ENCODE data around the gene MPDU1.
"Not testable (repeated sequence)": the region's sequence is repeated elsewhere in the genome, so short reads cannot be mapped to it uniquely, and the experiment has no call there.

Gene MPDU1

GRCh38 chr17:7580604-7581575, 2.8 kb upstream of the MPDU1 start:
- DNase-seq (ENCODE audit: low read depth) = no peak

DNA sequence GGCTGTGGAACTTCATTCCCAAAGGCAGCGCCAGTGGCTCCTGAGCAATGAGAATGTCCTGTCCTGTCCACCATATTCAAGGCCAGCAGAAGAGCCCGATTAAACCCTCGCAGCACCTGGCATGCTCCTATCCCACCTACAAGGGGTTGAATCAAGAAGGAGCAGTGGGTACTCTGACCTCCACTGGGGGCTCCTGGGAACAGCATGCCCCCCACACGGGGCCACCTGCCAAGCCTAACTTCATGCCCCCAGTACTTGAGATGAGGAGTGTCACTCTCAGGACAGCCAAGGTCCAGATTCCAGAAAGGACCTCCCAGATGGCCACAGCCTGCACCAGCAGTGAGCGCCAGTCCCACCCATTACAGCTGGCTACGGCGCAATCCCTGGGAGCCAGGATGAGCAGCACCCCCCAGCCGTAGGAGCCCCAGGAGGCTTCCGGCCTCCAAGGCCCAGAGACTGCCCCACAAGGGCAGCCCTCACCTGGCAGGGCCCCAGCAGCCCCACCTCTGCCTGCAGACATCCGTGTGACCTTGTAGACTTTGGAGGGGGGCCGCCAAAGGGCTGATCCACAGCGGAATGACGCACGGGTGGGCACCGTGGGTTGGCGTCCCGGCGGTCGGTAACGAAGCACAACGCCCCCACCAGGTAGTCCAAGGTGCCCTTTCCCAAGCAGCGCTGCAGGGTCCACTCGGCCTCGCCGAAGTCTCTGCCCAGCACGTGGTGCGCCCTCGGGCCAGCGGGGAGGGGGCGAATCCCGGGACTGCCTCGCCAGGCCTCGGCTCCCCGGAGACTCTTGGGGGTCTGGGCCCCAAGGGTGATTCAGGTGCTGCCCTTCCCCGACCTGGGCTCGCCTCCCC, 1.0 kb upstream of the MPDU1 start:
- DNase-seq (ENCODE audit: low read depth) = no peak

DNA sequence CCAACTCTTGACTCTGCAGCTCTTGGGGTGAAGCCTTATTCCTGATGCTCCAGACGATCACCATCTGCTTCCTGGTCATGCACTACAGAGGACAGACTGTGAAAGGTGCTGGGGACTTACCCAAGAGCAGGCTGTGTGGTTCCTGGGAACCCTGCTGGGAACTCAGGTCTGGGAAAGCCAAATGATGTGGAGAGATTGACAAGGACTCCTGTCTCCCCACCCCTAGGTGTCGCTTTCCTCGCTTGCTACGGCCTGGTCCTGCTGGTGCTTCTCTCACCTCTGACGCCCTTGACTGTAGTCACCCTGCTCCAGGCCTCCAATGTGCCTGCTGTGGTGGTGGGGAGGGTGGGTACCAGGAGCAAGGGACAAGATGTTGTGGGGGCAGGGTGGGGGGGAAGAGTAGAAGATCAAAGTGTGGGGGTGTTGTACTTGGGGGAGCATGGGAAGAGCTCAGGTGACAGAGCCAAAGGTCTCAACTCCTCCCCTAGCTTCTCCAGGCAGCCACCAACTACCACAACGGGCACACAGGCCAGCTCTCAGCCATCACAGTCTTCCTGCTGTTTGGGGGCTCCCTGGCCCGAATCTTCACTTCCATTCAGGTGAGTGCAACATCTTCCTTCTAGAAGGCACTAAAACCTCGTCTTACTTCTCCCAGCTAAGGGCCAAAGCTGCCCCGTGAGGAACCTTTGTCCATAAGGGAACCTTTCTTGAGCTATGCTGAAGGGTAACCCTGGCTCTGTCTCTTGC, 3.2 kb downstream of the MPDU1 start:
- no peak for DNase-seq (ENCODE audit: low read depth)

- DNase-seq (ENCODE audit: low read depth) = peak; percentile 87
Measured at GRCh38 chr17:7587420-7588151, 3.9 kb downstream of the MPDU1 start.

- DNase-seq (ENCODE audit: low read depth) = no peak
Measured at GRCh38 chr17:7588553-7589203, 5.0 kb downstream of the MPDU1 start.

- peak; percentile 60 for DNase-seq (ENCODE audit: low read depth)
Measured at GRCh38 chr17:7589204-7589868, 5.7 kb downstream of the MPDU1 start.

DNA sequence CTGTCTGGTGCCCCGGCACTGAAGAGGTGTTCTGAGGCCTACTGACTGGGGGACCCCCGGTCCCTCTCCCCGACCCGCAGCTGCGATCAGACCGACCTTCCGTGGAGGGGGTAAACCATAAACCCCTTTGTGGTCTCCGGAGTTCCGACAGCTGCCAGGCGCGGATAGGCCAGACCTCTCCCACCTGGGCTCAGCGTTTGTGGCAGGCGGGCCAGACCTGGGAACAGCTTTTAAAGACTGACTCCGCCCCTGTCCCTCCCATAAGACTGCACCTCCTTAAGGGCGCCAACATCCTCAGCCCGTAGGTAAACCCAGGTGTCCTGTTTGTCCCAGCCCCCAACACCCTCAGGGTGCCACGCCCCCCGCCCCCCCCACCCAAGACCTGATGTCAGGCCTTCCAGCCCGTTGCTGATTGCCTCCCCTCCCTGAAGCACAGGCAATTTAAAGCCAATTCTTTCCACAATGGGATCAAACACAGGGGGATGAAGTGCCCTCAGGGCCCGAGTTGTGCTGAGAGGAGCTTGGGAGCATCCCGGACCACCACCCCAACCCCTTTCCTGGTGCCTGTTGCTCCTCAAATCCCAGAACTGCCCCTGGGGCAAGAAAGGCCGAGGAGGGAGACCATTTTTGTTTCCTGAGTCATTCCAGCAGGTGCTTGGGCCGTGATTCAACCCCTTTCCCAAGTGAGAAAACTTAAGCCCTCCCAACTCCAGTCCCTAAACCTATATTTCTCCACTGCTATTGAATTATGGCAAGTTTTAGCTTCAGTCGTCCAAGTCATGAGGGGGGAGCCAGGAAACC, 6.4 kb downstream of the MPDU1 start, which contains the start of gene SOX15:
Gene SOX15 (minus strand): TSS at position 204 of the 801 bp plus-strand sequence. CDS start 418 bp downstream, outside the sequence.
- DNase-seq (ENCODE audit: low read depth) = no peak

GRCh38 chr17:7590743-7591142, 7.1 kb downstream of the MPDU1 start:
- DNase-seq (ENCODE audit: low read depth) = no peak

GRCh38 chr17:7591596-7591995, 7.9 kb downstream of the MPDU1 start:
- no peak for DNase-seq (ENCODE audit: low read depth)

DNA sequence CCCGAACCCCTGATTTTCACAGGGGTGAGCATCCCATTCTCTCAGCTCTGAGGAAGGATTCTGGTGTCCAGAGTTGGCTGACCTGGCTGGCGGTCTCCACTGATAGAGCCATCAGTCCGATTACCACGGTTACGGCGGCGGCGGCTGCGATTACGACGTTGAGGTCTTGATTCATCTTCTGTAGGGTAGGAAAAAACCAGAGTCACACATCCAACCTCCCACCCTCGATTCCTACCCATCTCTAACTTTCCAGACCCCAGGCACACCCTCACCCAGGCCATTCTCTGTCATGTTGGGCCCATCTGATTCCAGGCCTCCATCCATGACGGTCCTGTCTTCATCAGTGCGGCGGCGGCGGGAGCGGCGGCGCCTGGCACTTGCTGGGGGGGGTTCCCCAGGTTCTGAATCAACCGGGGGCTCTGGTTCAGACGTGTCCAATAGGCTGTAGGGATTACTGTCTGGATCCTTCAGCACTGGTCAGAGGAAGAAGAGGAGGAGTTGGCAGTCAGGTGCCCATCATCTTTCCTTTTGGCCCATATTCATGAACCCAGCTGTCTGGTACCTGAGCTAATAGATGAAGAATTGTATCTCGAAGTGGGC, 8.9 kb downstream of the MPDU1 start:
- DNase-seq (ENCODE audit: low read depth) = no peak

GRCh38 chr17:7593296-7593695, 9.6 kb downstream of the MPDU1 start:
- no peak for DNase-seq (ENCODE audit: low read depth)

DNA sequence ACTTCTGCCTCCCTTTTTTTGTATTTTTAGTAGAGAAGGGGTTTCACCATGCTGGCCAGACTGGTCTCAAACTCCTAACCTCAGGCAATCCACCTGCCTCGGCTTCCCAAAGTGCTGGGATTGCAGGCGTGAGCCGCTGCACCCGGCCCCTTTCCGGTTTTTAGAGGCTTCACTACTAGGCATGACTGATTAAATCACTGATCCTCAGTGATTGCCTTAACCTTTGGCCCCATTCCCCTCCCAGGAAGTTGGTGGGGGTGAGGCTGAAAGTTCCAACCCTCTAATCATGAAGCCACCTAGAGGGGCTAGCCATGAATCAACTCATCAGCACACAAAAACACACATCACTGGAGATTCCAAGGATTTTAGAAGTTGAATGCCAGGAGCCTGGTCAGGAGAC, 13.9 kb downstream of the MPDU1 start:
- not testable (repeated sequence) for DNase-seq (ENCODE audit: low read depth)

GRCh38 chr17:7606280-7606679, 22.6 kb downstream of the MPDU1 start:
- DNase-seq (ENCODE audit: low read depth) = no peak

DNA sequence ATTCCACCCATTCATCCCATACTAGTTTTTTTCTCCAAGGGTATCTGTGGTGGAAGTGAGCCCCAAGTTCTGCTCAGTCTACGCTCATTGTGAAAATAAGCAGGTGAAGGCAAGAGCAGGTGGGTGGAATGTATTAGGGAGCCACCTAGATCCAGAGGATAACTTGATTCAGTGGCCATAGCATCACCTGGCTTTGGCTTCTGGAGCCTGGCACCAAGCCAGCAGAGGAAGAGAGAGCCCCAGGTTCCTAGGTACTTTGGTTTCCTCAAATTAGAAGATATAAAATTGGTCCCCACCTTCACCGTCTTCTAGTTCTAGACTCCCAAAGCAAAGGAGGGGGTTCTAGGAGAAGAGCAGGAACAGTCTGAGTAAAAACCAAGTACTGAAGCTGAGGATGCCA, 27.0 kb downstream of the MPDU1 start:
- no peak for DNase-seq (ENCODE audit: low read depth)

DNA sequence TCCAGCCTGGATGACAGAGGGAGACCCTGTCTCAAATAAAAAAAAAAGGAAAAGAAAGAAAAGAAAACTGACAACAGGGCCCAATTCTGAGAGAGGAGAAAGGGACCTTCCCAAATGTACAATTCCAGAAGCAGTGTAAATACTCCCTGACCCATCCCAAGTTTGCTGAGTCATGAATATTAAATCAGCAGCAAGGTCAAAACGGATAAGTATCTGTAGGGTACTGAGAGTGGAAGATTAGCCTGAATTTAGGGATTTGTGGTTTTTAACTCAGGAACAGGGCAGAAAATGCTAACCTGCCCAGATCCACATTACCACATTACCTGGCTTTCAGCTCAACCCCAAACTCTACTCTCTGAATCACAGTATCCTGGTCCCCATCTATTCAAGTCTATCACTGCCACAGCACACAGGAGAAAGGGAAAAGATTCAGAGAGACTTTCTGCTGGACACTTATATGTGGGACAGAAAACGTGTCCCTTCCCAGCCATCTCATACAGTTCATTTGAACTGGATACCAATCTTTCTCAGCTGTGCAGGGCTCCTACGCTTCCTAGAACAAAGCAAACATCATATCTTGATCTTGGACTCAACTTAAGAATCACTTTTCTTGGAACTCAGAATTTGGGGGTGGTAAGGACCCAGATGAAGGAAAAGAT, 28.1 kb downstream of the MPDU1 start:
- DNase-seq (ENCODE audit: low read depth) = no peak

DNA sequence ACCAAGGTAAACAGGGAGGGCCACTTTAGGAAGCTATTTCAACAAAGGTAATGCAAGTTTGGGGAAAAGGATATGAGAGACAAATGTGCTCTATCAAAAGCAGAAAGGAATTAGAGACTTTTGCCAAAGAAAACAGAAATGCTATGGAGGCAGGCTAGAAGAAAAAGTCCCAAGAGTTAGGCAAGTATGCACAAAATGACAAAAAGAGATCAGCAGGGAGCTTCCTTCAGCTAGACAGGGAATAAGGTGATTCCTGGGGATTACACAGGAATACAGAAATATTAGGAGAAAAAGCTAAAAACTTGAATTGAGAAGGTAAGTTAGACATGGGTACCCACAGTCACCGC, 28.6 kb downstream of the MPDU1 start:
- no peak for DNase-seq (ENCODE audit: low read depth)

DNA sequence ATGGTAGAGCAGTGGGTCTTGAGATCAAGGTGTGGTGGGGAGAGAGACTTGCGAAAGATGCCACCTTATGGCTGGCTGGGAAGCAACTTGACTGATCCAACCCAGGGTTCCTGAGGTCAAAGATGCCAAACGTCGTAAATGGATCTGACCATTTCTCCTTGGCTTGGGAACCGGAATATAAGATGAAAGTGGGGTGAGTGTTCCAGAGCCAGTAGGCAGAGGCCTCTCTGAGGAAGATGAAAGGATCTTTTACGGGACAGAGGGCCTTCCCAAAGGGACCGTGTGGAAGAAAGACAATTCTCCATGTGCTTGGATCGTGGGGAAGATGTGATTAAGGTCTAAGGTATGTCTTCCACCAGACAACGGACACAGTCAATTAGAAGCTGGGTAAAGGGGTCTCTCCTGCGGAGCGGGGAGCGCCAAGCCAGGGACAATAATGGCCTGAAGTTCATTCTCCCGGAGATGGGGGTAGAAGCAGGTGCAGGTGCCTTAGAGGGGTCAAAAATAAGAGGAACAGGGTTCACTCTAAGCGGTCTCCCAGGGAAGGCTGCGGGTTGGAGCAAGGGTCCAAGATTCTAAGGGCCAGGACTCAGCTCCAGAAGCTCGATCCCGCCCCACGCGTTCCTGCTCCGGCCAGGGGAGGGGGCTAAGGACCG, 30.2 kb downstream of the MPDU1 start:
- peak; percentile 14 for DNase-seq (ENCODE audit: low read depth)

Measured in GM04504 (cell line).